Stimulated activated CD8-positive, alpha-beta memory T cell treated with anti-CD3 and anti-CD28 coated beads, Interleukin-2, amount 100 ng/mL, for 1 hour (primary cell): ENCODE results near the gene CSF2RB.
"Not testable (repeated sequence)": the region's sequence is repeated elsewhere in the genome, so short reads cannot be mapped to it uniquely, and the experiment has no call there.

Experiments
- DNase-seq, 2 donors: peaks; one replicate each; pipeline ENCODE4 v3.0.0-alpha.2; 2020; ENCODE audit warnings: low read depth in 2 of 2

The CSF2RB gene

DNA sequence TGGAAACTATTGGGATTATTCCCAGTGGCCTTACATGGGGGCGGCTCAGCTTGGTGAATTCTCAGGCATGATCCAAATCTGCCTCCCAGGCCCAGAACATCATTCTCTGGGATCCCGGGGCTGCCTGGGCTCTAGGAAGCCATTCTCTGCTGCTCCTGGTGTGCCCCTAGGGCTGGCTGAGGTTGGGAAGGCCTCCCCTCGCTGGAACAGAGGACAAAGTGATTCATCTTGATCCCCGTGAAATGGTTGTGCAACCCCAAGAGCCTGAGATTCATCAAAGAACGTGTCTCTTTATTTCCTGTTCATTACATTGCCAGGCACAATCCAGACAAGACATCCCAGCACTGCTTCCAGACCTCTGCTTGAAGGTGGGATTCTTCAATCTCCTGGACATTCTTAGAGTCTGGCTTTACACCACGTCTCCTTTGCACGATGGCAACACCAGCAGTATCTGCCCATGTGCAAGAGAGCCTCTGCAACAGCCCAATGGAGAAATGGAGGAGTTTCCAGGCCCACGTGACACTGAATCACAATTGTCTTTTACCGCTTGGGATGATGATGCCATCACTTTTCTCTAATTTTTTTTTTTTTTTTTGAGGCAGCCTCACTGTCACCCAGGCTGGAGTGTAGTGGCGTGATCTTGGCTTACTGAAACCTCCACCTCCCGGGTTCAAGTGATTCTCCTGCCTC lies 53.6 kb downstream of the CSF2RB start:
- DNase-seq = no peak

DNA sequence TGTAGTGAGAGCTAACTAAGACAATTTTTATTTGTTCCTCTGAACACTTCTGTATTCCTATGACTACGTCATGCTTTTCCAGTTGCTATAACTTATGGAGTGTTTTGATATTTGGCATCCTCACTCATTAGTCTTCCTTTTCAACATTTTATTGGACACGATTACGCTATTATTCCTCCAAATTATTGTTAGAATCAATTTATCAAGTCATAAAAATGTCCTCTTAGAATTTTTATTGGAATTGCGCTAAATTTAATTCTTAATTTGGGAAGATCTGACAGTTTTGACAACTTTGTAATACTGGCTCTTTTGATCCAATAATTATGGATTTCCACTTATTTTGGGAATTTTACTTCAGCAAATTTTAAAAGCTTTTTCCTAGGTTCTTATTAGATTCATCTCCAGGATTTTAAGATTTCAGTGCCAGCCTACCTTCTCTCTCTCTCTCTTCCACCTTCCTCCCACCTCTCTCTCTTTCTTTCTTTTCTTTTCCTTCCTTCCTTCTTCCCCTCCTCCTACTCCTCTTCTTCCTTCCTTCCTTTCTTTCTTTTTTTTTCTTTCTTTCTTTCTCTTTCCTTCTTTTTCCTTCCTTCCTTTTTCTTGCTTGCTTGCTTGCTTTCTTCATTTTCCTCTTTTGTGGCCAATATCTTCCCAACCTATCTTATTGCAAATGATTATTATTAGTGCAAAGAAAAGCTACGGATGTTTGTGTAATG lies 55.0 kb downstream of the CSF2RB start:
- DNase-seq = no peak

- DNase-seq = no peak
Observed at GRCh38 chr22:36971341-36972125, 58.1 kb downstream of the CSF2RB start.

DNA sequence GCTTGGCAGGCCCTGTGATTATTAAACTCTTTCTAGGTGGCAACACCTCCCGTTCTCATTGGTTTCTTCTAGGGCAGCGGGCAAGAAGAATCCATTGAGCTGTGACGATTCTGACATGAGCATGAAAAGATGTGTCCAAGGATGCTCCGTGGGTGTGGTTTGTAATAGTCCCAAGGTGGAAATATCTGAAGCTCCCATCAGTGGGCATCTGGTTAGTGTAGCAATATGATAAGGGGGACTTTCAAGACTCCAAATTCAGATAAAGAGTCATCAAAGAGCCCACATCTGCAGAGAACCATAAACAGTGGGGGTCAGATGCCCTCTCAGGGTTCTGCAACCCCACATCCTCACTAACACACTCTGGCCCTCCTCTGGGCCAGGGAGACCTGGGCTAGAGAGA lies 63.2 kb downstream of the CSF2RB start:
- no peak for DNase-seq

GRCh38 chr22:36977401-36977861 lies 64.0 kb downstream of the CSF2RB start:
- DNase-seq = peak; percentile 57 to 74

GRCh38 chr22:36977947-36978660 lies 64.7 kb downstream of the CSF2RB start:
- DNase-seq = peak; percentile 77 to 87

- DNase-seq = no peak
Observed at GRCh38 chr22:36979016-36979910, 65.8 kb downstream of the CSF2RB start.

DNA sequence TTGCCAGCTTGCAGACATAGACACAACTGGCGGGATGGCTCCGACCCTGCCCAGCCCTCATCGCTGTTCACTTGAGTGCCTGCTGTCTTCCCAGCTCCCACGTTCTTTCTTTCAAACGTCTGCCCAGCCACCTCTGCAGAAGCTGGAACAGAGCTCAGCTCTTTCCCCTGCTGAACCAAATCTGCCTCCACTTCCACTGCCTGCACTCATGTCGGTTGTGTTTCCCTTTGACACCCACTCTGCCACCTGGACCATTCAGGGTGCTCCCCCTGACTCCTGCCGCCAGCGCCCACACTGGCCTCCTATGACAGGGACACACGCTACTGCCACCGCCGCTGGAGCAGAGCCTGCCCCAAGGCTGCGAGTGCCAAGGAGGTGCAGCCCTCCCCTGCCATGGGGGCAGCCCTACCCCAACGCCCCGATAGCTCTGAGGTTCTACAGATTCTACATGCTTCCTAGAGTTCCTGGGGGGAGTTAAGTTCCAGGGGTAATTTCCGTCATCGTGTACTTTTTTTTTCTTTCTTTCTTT lies 67.9 kb downstream of the CSF2RB start:
- DNase-seq = no peak

GRCh38 chr22:36982136-36982535 lies 68.7 kb downstream of the CSF2RB start:
- no peak for DNase-seq

- DNase-seq = no peak
Observed at GRCh38 chr22:36985211-36985889, 71.9 kb downstream of the CSF2RB start.

GRCh38 chr22:36986242-36986821 lies 72.9 kb downstream of the CSF2RB start:
- DNase-seq = no peak

DNA sequence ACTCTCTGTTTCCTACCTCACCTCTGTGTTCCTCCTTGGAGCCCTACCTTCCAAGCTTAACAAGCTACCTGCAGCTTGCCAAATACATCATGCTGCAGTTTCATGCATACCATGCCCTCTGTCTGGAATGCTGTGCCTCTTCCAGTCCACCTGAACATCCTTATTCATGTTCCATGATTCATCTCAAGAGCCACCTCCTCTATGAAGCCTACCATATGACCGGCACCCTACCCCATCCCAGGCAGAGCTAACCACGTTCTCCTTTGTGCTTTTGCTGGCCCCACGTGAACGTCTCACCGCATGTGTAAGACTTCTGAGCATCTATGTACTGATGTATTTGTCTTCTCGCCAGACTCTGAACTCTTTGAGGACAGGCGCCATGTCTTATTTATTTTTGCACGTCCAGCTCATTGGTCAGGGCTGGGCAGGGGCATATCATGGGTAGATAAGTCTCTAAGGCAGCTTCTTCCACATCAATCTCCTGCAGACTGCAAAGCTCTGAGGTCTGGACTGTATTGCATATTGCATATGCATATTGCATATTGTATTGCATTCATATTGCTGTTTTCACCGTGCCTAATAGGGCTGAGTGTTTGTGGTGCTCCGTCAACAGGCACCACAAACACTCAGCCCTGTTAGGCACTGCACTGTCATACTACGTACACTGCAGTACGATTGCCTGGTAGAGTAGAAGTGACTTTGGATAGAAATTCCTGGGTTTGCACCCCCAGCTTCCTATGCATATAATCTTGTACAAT lies 74.8 kb downstream of the CSF2RB start:
- DNase-seq = no peak

DNA sequence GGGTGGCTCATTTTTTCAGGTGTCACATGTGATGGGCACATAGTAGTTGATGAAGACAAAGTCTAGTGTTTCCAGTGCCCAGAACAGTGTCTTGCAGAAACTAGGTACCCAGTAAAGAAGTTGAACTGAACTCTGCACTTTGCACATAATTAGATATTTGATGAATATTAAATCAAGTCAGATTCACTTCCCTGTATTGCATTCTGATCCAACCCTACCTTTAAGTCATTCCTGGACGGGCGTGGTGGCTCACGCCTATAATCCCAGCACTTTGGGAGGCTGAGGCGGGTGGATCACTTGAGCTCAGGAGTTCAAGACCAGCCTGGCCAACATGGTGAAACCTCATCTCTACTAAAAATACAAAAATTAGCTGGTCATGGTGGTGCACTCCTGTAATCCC lies 75.6 kb downstream of the CSF2RB start:
- not testable (repeated sequence) for DNase-seq
